Activated naive CD8-positive, alpha-beta T cell treated with anti-CD3 and anti-CD28 coated beads, Interleukin-2, amount 50 U/mL, for 24 hours (primary cell): ENCODE measurements around the gene SIPA1L3.
A peak's percentile ranks its signal among the peaks of the same experiment; 100 is the strongest.

Experiments
- ATAC-seq: fragments of 150-1000 bp; cut with Tn5 transposase; one replicate; pipeline ENCODE4 v1.10.0; 2021
- DNase-seq: peaks from one replicate; pipeline ENCODE4 v3.0.0; 2021
- H3K27ac Mint-ChIP-seq: one replicate; pipeline ENCODE4 v1.8.0; 2021; ENCODE audit warnings: mild to moderate bottlenecking, mixed read lengths
- H3K27me3 Mint-ChIP-seq: one replicate; pipeline ENCODE4 v1.8.0; 2021; ENCODE audit warnings: mixed read lengths
- H3K36me3 Mint-ChIP-seq: one replicate; pipeline ENCODE4 v1.8.0; 2021; ENCODE audit warnings: low read depth, mixed read lengths
- H3K4me1 Mint-ChIP-seq: one replicate; pipeline ENCODE4 v1.8.0; 2021; ENCODE audit warnings: mixed read lengths
- H3K4me3 Mint-ChIP-seq: one replicate; pipeline ENCODE4 v1.8.0; 2021; ENCODE audit warnings: mild to moderate bottlenecking, moderate library complexity, mixed read lengths
- H3K9me3 Mint-ChIP-seq: one replicate; pipeline ENCODE4 v1.8.0; 2021; ENCODE audit warnings: mixed read lengths

SIPA1L3 gene

DNA sequence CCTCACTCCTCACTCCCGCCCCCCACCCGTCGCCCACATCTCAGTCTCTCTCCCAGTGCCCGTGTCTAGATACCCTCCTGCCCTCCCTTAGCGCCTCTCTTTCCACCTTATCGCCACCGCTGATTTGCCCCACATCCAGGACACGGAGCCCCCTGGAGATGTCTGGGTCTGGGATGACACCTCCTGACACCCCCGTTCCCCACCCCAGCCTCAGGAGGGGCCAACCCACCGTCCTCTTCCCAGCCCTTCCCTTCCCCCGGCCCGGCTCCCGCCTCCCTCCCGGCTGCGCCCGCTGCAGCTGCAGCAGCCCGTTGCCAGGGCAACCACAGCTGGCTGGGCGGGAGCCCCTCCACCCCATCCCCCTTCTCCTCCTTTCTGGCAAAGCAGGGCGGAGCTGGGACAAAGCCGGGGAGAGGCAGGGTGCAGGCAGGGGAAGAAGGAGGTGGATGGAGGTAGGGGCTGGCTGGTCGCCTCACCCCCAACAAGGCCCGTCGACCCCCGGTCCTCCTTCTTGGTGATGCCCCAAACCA lies 303.5 kb downstream of the SIPA1L3 start:
- Mint-ChIP-seq H3K27me3 (peaks cover 49% of the 10 kb centered on the region), H3K4me3 (no peak overlapping the region)
- no peak for ATAC-seq

DNA sequence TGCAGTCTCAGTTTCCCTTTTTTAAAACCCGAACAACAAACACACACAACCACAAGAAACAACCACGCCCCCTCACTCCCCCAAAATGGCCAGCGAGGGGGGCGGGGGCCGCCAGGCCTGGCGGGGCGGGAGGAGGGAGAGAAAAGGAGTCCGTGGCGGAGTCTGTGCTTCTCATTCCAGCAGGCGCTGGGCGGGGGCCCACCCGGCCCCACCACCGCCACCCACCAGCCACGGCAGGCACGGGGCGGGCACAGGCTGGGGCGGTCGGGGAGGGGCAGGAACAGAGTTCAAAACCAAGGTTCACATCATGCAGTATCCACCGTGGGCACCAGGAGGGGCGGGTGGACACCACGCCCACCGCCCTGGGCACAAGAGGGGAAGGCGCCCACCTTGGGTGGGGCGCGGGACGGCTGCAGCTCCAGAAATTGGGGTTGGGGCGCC lies 304.2 kb downstream of the SIPA1L3 start:
- ATAC-seq (no peak), DNase-seq (no peak)
- Mint-ChIP-seq H3K4me1 (peaks cover 26% of the 10 kb centered on the region), H3K4me3 (no peak overlapping the region), H3K9me3 (peaks cover 4% of the 10 kb centered on the region), H3K27me3 (peaks cover 54% of the 10 kb centered on the region), H3K27ac (no peak overlapping the region), H3K36me3 (peaks cover 7% of the 10 kb centered on the region)

More for the DNA sequence above, 303.5 kb downstream of the SIPA1L3 start:
- DNase-seq: no peak
- H3K27ac Mint-ChIP-seq: no peak overlapping the region
- peaks cover 26% of the 10 kb centered on the region for H3K4me1 Mint-ChIP-seq
- peaks cover 7% of the 10 kb centered on the region for H3K36me3 Mint-ChIP-seq
- peaks cover 4% of the 10 kb centered on the region for H3K9me3 Mint-ChIP-seq

DNA sequence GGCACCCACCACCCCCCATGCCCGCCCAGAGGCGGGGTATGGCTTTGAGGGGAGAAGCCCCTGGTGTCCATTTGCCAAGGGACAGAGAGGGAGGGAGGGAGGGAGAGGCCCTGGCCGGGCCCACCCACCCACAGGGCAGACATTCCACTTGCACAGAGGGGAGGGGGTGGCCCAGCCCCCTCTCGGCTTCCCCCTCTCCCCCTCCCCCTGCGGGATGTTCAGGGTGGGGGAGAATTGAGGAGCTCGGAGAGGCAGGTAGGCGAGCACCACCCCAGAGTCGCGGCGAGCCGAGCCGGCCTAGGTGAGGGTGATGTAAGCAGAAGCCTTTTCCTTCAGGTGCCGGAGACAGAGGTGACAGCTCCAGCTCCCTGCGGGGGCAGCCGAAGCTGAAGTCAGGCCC lies 304.8 kb downstream of the SIPA1L3 start:
- peaks cover 4% of the 10 kb centered on the region for H3K9me3 Mint-ChIP-seq
- no peak overlapping the region for H3K27ac Mint-ChIP-seq
- H3K27me3 Mint-ChIP-seq: peaks cover 57% of the 10 kb centered on the region
- DNase-seq: no peak
- peaks cover 26% of the 10 kb centered on the region for H3K4me1 Mint-ChIP-seq
- no peak for ATAC-seq
- peaks cover 7% of the 10 kb centered on the region for H3K36me3 Mint-ChIP-seq
- H3K4me3 Mint-ChIP-seq: no peak overlapping the region

DNA sequence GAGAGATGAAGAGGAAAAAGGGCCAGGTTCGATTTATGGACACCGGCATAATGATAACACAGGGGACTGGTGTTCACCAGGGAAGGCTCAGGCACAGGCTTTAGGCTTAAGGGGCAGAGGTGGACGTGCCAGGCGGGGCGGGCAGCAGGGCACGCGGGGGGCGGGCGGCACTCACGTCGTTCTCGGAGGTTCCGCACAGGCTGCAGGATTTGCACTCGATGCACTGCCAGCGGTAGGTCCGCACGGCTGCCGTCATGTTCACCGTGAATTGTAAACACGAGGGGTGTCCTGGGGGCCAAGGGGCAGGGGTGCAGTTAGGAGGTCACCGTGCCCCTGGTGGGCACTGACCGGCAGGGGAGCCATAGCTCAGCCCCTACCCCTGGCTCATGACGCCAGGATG lies 306.5 kb downstream of the SIPA1L3 start:
- Mint-ChIP-seq H3K27me3 (peaks cover 62% of the 10 kb centered on the region), H3K4me1 (peaks cover 26% of the 10 kb centered on the region), H3K9me3 (peaks cover 4% of the 10 kb centered on the region), H3K4me3 (peak overlapping the region; percentile 86), H3K27ac (peak overlapping the region; percentile 100), H3K36me3 (peaks cover 6% of the 10 kb centered on the region)
- DNase-seq (no peak), ATAC-seq (no peak)

DNA sequence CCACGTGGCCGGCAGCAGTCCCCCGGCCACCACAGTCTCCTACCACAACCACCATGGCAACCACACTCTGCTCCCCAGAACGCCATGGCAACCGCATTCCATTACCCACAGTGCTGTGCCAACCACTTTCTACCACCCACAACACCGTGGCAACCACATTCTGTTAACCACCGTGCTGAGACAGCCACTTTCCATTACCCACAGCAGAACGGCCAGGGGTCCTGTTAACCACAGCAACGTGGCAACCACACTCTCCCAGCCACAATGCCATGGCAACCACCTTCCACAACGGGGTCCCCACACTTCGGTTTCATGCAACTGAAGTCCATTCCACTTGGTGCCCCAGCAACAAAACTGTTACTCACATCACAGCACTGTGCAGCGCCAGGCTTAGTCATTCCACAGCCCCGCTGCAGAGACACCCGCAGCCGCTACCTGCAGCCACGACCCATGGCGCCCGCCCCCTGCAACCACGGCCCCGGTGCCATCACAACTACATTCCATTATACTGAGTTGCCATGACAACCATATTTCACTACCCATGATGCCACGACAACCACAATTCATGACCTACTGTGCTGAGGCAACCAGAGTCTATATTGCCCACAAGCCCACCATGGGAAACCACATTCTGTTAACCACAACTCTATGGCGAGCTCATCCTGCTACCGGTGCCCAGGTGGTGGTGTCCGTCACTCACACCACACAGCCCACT lies 307.1 kb downstream of the SIPA1L3 start:
- Mint-ChIP-seq H3K9me3 (peaks cover 4% of the 10 kb centered on the region), H3K4me3 (peak overlapping the region; percentile 86), H3K36me3 (peaks cover 6% of the 10 kb centered on the region), H3K27me3 (peaks cover 62% of the 10 kb centered on the region), H3K27ac (peak overlapping the region; percentile 100), H3K4me1 (peaks cover 26% of the 10 kb centered on the region)
- DNase-seq: peak; percentile 77
- peak; percentile 93 for ATAC-seq

DNA sequence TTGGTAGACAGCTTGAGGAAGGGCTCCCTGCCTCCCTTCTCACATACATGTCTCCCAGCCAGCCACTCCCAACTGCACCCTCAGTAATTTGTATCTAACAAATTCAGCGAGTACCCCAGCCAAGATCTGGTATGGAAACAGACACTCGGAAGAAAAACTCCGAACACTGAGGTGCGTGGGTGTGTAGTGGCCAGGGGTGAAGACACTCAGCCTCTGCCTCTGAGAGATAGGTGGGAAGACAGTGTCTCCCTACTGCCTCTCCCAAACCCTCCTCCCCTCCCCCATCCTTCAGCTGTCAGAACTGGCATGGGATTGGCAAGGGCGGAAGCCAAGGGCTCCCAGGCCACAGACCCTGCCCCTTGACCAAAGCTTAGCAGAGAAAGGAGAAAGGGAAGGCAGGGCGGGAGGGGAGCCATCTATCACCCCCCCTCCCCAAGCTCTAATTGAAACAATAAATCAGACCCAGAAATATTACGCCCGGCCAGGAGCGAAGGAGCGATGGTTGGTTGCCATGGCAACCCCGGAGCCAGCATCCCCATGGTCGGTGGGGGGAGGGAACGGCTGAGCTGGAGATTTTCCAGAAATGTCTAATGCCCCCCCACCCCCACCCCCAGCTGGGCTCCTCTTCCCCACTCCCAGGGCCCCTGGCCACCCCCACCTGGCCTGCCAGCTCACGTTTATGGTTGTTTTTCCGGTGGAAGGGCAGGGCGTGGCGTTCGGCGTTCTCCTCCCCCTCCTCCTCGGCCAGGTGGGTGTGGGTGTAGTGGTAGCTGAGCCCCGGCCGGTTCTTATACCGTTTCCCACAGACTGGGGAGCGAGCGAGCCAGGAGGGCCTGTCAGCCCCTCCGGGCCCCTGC lies 310.0 kb downstream of the SIPA1L3 start:
- no peak overlapping the region for H3K4me3 Mint-ChIP-seq
- DNase-seq (no peak), ATAC-seq (no peak)
- H3K27me3 Mint-ChIP-seq: peaks cover 62% of the 10 kb centered on the region
- H3K27ac Mint-ChIP-seq: no peak overlapping the region
- H3K4me1 Mint-ChIP-seq: peaks cover 15% of the 10 kb centered on the region
- H3K9me3 Mint-ChIP-seq: peaks cover 4% of the 10 kb centered on the region
- H3K36me3 Mint-ChIP-seq: peaks cover 6% of the 10 kb centered on the region

DNA sequence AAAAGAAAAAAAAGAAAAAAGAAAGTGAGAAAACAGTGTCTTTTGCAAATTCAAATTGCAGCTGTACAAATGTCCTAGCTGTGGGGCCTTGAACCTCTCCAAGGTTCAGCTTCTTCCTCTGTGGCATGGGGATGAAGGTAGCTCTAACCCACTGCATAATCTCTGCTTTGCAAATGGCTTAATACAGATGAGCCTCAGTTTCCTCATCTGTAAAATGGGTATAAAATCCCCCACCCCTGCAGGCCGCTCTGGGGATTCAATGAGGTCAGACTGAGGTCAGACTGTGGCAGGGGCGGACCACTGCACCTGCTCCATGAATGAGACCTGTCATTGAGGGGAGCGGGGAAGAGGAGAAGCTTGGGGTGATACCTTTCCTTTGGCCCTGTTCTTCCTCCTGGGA lies 311.2 kb downstream of the SIPA1L3 start:
- ATAC-seq (no peak), DNase-seq (no peak)
- Mint-ChIP-seq H3K27me3 (peaks cover 62% of the 10 kb centered on the region), H3K9me3 (peaks cover 4% of the 10 kb centered on the region), H3K36me3 (peaks cover 6% of the 10 kb centered on the region), H3K27ac (no peak overlapping the region), H3K4me1 (peaks cover 18% of the 10 kb centered on the region), H3K4me3 (no peak overlapping the region)

DNA sequence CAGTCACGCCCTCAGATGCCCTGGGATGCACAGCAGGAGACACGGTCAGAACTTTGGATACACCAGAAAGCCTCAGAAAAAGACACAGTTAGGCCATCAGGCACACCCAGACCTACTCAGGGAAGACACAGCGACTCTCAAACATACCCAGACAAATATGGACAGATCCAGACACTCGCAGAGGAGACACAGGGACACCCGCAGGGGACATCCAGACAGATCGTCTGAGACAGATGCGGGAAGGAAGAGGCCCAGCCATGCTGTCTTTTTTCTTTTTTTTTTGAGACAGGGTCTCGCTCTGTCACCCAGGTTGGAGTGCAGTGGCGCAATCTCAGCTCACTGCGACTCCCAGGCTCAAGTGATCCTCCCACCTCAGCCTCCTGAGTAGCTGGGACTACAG lies 312.2 kb downstream of the SIPA1L3 start:
- ATAC-seq (no peak), DNase-seq (no peak)
- Mint-ChIP-seq H3K27me3 (peaks cover 61% of the 10 kb centered on the region), H3K4me3 (no peak overlapping the region), H3K36me3 (peaks cover 1% of the 10 kb centered on the region), H3K4me1 (peaks cover 15% of the 10 kb centered on the region), H3K27ac (no peak overlapping the region), H3K9me3 (no peaks in the 10 kb centered on the region)

DNA sequence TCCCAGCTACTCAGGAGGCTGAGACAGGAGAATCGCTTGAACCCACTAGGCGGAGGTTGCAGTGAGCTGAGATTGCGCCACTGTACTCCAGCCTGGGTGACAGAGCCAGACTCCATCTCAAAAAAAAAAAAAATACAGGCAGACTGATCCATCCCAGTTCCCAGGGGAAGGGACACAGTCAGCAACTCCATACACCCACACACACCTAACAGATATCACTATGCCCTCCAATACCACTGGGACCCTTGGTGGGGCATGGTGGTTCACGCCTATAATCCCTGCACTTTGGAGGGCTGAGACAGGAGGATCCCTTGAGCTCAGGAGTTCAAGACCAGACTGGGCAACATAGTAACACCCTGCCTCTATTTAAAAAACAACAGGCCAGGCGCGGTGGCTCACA lies 314.4 kb downstream of the SIPA1L3 start:
- Mint-ChIP-seq H3K9me3 (no peaks in the 10 kb centered on the region), H3K27ac (no peak overlapping the region), H3K27me3 (peaks cover 65% of the 10 kb centered on the region), H3K4me1 (peaks cover 16% of the 10 kb centered on the region), H3K36me3 (no peaks in the 10 kb centered on the region), H3K4me3 (no peak overlapping the region)
- ATAC-seq: no peak
- DNase-seq: no peak

DNA sequence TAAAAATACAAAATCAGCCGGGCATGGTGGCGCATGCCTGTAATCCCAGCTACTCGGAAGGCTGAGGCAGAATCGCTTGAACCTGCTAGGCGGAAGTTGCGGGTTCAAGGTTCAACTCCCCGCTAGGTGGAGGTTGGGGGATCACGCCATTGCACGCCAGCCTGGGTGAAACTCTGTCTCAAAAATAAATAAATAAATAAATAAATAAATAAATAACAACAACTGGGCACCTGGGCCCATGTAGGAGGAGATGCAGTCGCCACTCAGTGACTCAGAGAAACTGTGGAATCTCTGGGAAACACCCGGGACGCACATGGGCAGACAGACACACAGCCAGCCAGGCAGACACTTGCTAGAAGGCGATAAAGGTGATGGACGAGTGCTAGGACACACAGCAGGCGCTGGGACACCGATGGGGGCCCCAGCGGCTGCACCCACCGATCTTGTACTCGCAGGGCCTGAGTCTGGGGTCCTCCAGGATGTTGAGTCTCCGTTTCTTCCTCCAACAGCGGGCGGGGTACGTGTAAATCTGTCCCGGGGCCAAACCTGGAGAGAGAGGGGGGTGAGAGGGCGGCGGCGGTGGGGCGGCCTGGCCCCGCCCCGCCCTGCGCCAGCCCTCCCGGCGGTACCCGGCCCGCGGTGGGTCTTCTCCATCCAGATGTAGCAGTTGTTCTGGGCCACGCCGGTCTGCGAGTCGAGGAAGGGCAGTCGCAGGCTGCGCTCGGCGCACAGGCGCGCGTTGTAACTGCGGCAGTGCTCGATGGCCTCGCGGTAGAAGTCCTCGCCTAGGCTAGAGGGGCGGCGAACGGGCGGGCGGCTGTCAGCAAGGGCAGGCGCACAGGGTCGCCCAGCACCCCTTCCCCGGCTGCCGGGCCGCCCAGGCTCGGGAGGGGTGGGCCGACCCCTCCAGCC lies 315.2 kb downstream of the SIPA1L3 start:
- no peak overlapping the region for H3K4me3 Mint-ChIP-seq
- DNase-seq (no peak), ATAC-seq (no peak)
- H3K27ac Mint-ChIP-seq: no peak overlapping the region
- no peaks in the 10 kb centered on the region for H3K36me3 Mint-ChIP-seq
- H3K9me3 Mint-ChIP-seq: no peaks in the 10 kb centered on the region
- H3K27me3 Mint-ChIP-seq: peaks cover 67% of the 10 kb centered on the region
- H3K4me1 Mint-ChIP-seq: peaks cover 16% of the 10 kb centered on the region

DNA sequence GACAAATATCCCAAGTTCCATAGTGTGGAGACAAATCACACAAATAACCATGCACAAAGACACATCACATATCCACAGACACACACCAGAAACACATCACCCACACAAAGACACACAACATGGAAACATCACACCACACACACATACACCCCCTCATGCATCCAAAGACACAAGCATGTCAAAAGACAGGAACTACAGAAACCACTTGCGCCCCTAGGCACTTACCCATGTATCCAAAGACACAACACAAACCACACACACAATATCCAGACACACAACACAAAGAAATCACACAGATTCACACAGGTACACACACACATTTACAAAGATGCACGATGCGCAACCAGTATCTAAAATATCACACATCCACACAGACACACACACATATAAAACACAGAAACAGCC lies 316.1 kb downstream of the SIPA1L3 start:
- Mint-ChIP-seq H3K4me3 (peak overlapping the region; percentile 74), H3K27me3 (peaks cover 70% of the 10 kb centered on the region), H3K4me1 (peaks cover 21% of the 10 kb centered on the region), H3K9me3 (no peaks in the 10 kb centered on the region), H3K36me3 (no peaks in the 10 kb centered on the region), H3K27ac (no peak overlapping the region)
- no peak for DNase-seq
- ATAC-seq: no peak

DNA sequence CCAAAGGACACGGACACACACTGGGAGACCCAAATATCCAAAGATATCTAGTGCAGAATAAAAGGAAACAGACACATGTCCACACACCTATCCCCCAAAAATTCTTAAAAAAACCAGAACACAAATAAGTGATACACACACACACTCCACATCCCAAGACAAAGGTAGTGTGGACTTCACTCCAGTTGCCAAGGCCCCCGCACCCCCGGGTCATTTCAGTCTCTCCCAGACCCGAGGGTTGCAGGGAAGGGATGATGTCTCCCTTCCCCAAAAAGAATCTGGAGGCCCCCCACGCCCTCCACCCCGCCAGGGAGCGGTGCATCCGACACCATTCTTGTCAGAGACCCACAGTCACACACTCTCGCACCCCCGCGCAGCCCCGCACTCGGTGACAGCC lies 316.6 kb downstream of the SIPA1L3 start:
- H3K4me1 Mint-ChIP-seq: peaks cover 21% of the 10 kb centered on the region
- no peak overlapping the region for H3K27ac Mint-ChIP-seq
- H3K4me3 Mint-ChIP-seq: peak overlapping the region; percentile 74
- H3K36me3 Mint-ChIP-seq: no peaks in the 10 kb centered on the region
- ATAC-seq (no peak), DNase-seq (no peak)
- H3K9me3 Mint-ChIP-seq: no peaks in the 10 kb centered on the region
- H3K27me3 Mint-ChIP-seq: peaks cover 67% of the 10 kb centered on the region

DNA sequence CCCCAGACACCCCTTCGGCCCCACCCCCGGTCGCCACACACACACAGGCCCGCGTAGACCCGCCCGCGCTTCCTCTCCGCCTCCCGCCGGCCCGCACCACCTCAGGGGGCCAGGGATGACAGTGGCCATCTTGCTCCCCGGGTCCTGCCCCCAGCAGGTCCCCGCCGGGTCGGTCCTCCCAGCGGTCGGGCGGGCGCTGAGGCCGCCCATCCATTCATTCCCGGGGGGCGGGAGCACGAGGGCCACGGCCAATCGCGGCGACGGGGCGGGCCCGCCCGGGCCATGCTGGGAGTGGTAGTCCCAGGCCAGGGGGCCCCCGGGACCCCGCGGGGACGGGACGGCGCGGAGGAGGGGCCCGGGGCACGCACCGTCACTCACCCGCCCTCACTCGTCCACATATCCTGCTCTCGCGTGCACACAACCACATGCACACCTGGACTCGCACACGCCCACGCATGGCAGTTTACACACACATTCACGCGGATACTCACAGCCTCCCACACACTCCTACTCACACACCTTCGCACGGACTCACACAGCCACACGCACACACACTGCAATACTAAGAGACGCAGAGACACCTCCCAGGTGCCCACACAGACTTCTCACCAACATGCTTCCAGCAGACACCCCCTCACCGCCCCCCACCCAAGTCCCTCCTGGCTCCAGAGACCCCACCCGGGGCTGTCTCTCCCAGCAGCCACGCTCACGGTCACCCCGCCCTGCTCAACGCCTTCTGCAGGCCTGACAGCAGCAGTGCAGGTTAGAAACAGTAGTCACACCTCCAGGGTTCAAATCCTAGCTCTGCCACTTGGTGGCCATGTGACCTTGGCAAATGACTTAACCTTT lies 317.2 kb downstream of the SIPA1L3 start, which contains the start of gene DPF1:
DPF1 (minus strand) TSS at position 209 of the 849 bp plus-strand sequence; CDS start at position 129, 80 bp downstream.
- Mint-ChIP-seq H3K27me3 (peaks cover 67% of the 10 kb centered on the region), H3K9me3 (no peaks in the 10 kb centered on the region), H3K4me3 (peak within 1 kb of the TSS; percentile 74), H3K4me1 (peaks cover 21% of the 10 kb centered on the region), H3K36me3 (no peaks in the 10 kb centered on the region), H3K27ac (no peak within 1 kb of the TSS)
- ATAC-seq (peak; percentile 77), DNase-seq (peak; percentile 70)
